Thymus (tissue), 11 donors: ENCODE measurements around the gene C10orf71. TPM values are rescaled to one million over a fixed set of nuclear protein-coding genes. Genes with fewer than 3 reads are reported as not detected.

Experiments used
- DNase-seq, 9 donors: peaks; one replicate each; pipeline ENCODE4 v3.0.0-alpha.2; 2013; ENCODE audit warnings: low spot score in 9 of 9, low read depth in 6 of 9, missing footprints in 1 of 9
- H3K27ac ChIP-seq, 2 donors: one replicate each; pipeline ENCODE4 v1.5.1; 2013; ENCODE audit warnings: control low read depth in 1 of 2, low read depth in 1 of 2, low read length in 1 of 2, mild to moderate bottlenecking in 1 of 2, moderate library complexity in 1 of 2
- H3K27me3 ChIP-seq, 2 donors: one replicate each; pipeline ENCODE4 v1.5.1; 2013; ENCODE audit warnings: low read length in 1 of 2; ENCODE audit not compliant: control insufficient read depth in 2 of 2, insufficient read depth in 1 of 2
- H3K36me3 ChIP-seq, 2 donors: one replicate each; pipeline ENCODE4 v1.5.1; 2013; ENCODE audit warnings: low read length in 1 of 2, mild to moderate bottlenecking in 1 of 2, moderate library complexity in 1 of 2; ENCODE audit not compliant: control insufficient read depth in 2 of 2, insufficient read depth in 2 of 2
- H3K4me1 ChIP-seq, 2 donors: one replicate each; pipeline ENCODE4 v1.5.1; 2013; ENCODE audit warnings: low read length in 2 of 2; ENCODE audit not compliant: control insufficient read depth in 2 of 2, insufficient read depth in 2 of 2
- H3K4me3 ChIP-seq, 2 donors: one replicate each; pipeline ENCODE4 v1.5.1; 2013; ENCODE audit warnings: low read length in 2 of 2, control low read depth in 1 of 2, mild to moderate bottlenecking in 1 of 2
- H3K9me3 ChIP-seq, 2 donors: one replicate each; pipeline ENCODE4 v1.5.1; 2013; ENCODE audit warnings: low read length in 1 of 2, mild to moderate bottlenecking in 1 of 2; ENCODE audit not compliant: control insufficient read depth in 2 of 2, insufficient read depth in 1 of 2
- whole genome bisulfite sequencing: extraction: QIAGEN DNeasy Blood & Tissue Kit; methylation state at CpG from one replicate; pipeline ENCODE4 v1.1.7; 2013; 5-methylcytosine and 5-hydroxymethylcytosine counted together
- polyA plus RNA-seq: library from polyadenylated mRNA; stranded (reverse); fragments of 200-250 nt; gene quantifications from one replicate; pipeline ENCODE4 v1.2.3, GENCODE V29; 2013
- total RNA-seq: library from RNA; stranded (reverse); fragments of 120-200 nt; gene quantifications from one replicate; pipeline ENCODE4 v1.2.4, GENCODE V29; 2013
- donor health status: healthy.

C10orf71 gene
- total and polyA plus RNA-seq, 2 donors: 0.02 to 0.05 TPM

DNA sequence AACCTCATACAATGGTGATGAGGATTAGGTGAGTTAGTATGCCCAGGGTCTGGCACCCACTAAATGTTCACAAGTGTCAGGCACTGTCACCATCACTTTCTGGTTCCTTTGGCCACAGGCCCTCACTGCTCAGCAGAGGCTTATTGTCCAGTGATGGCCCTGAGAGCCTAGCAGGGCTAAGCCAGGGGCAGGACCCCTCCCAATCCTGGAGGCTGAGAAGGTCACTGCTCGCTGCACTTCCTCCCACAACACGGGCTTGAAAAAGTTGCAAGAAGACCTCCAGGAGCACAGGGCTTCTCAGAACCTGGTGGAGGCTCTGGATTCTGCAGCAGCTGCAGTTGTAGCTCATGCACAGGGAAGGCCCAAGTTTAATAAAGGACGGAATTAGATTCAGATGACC, 48.9 kb downstream of the C10orf71 start:
- H3K27ac ChIP-seq: no peak overlapping the region
- no peaks in the 10 kb centered on the region for H3K36me3 ChIP-seq
- H3K9me3 ChIP-seq: no peaks in the 10 kb centered on the region
- H3K27me3 ChIP-seq: no peaks in the 10 kb centered on the region
- H3K4me3 ChIP-seq: no peak overlapping the region
- H3K4me1 ChIP-seq: peaks cover 0 to 10% of the 10 kb centered on the region in 2 donors
- 95% methylated on average over 3 of the region's 3 CpGs for WGBS
- no peak for DNase-seq

DNA sequence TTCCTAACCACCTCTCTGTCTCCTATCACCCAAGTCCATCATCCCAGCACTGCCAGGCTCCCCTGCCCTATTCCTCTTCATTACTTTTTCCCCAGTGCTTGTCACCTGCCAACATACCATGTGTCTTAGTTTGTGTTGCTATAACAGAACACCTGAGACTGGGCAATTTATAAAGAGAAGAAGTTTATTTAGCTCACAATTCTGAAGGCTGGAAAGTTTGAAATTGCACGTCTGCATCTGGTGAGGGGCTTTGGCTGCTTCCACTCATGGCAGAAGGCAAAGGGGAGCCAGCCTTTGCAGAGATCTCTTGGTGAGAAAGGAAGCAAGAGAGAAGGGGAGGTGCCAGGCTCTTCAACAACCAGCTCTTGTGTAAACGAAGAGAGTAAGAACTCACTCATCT, 49.6 kb downstream of the C10orf71 start:
- Histone ChIP-seq H3K4me3 (no peak overlapping the region), H3K4me1 (peaks cover 4 to 18% of the 10 kb centered on the region in 2 donors), H3K27me3 (no peaks in the 10 kb centered on the region), H3K27ac (no peak overlapping the region), H3K36me3 (no peaks in the 10 kb centered on the region), H3K9me3 (no peaks in the 10 kb centered on the region)
- no peak for DNase-seq
- 92% methylated on average over 2 of the region's 2 CpGs for WGBS

DNA sequence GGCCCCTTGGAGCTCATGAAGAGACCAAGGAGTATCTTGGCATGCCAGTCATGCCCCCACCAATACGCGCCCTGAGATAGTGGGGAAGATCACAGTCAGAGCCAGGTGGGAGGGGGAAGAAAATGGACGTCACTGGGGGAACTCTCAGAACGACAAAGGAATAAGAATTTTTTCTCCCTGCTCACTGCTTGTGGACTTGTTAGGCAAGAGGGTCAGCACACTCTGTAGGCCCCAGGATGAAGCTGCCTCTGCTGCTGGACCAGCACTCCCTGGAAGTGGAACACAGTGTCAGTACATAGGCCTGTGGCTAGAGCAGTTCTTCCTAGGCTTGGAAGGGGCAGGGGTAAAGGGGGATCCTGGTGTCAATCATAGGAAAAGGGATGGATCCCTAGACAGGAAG, 50.4 kb downstream of the C10orf71 start:
- DNase-seq: no peak
- no peaks in the 10 kb centered on the region for H3K36me3 ChIP-seq
- peaks cover 0 to 4% of the 10 kb centered on the region in 2 donors for H3K9me3 ChIP-seq
- H3K4me3 ChIP-seq: no peak overlapping the region
- no peaks in the 10 kb centered on the region for H3K27me3 ChIP-seq
- H3K4me1 ChIP-seq: peaks cover 4 to 22% of the 10 kb centered on the region in 2 donors
- WGBS: 99% methylated on average over 4 of the region's 4 CpGs
- H3K27ac ChIP-seq: no peak overlapping the region

DNA sequence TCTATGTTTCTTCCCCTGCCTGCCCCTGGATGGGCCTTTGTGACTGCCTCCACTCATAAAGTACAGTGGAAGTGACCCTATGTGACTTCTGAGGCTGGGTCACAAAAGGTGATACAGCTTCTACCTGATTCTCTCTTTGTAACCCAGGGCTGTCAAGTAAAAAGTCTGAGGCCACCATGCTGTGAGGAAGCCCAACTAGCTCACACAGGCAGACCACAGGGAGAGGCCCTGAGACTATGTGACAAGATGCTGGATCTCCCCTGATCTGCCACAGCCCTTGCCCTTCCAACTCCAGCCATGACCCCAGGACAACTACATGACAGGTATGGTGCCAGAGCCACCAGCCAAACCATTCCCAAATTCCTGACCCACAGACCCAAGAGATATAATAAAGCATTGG, 51.2 kb downstream of the C10orf71 start:
- Histone ChIP-seq H3K27me3 (no peaks in the 10 kb centered on the region), H3K27ac (no peak overlapping the region), H3K9me3 (peaks cover 0 to 4% of the 10 kb centered on the region in 2 donors), H3K36me3 (no peaks in the 10 kb centered on the region), H3K4me3 (no peak overlapping the region), H3K4me1 (peaks cover 4 to 22% of the 10 kb centered on the region in 2 donors)
- no peak for DNase-seq

DNA sequence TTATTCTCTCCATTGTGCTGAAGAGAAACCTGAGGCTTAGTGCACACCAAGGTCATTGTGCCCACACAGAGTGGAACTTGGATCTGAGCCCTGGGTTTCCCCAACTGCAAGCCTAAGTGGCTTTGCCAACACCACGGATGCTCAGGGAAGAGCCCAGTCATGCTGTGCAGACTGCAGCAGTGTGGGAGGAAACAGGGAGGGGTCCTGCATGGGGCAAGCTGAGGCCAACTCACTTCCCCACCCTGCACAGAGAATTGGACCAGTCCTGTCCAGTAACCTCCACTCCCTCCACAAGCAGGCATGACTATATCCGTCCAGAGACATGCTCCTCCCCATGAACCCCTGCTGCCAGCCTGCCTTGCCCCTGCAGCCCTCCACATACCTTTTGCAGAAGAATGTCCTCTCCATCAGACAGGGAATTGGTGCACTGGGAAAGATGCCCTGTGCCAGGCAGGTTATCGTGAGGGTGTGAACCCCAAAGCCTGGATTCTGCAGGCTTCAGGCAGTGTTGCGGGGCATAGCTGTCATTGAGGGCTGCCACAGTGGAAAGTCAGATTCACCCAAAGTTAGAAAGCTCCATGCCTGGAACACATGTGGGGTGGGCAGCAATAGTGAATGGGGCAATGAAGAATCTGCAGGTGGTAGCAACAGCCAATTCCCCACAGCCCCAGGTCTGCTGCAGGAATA, 52.0 kb downstream of the C10orf71 start:
- Histone ChIP-seq H3K4me1 (peaks cover 4 to 22% of the 10 kb centered on the region in 2 donors), H3K27me3 (no peaks in the 10 kb centered on the region), H3K9me3 (peaks cover 0 to 4% of the 10 kb centered on the region in 2 donors), H3K4me3 (no peak overlapping the region), H3K36me3 (no peaks in the 10 kb centered on the region), H3K27ac (no peak overlapping the region)
- 82% methylated on average over 4 of the region's 4 CpGs for WGBS
- no peak for DNase-seq

DNA sequence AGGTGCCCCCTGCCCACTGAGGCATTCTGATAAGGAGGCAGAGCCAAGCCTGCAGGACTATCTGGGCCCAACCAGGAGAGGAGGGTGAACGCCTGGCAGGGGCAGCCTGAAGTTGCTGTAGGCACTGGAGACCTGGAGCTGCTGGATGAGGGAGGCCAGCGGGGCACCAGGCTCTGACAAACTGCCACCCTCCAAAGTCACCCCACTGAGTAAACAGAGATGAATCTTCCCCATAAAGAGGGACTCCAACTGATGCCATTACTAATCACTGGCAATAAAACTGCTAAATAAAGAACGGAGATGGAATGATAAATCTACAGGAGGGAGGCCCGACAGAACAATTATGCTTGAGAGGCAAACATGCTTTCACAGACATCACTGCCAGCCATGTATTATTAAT, 52.7 kb downstream of the C10orf71 start:
- H3K4me3 ChIP-seq: no peak overlapping the region
- H3K36me3 ChIP-seq: no peaks in the 10 kb centered on the region
- 95% methylated on average over 4 of the region's 4 CpGs for WGBS
- H3K9me3 ChIP-seq: peaks cover 0 to 4% of the 10 kb centered on the region in 2 donors
- H3K4me1 ChIP-seq: peaks cover 4 to 22% of the 10 kb centered on the region in 2 donors
- H3K27ac ChIP-seq: no peak overlapping the region
- no peak for DNase-seq
- no peaks in the 10 kb centered on the region for H3K27me3 ChIP-seq

DNA sequence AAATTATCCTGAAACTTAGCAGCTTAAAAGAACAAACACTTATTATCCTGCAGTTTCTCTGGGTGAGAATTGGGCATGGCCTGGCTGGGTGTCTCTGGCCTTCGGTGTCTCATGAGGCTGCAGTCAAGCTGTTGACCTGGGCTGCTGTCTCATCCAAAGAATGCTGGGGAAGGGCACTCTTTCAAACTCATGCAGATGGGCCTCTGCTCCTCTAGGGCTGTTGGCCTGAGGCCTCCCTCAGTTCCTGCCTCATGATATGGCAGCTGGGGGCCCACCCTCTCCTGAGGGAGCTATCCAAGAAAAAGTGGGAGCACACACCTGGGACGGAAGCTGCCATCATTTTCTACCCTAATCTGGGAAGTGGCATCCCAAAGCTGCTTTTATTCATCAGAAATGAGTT, 53.4 kb downstream of the C10orf71 start:
- peaks cover 4 to 22% of the 10 kb centered on the region in 2 donors for H3K4me1 ChIP-seq
- H3K9me3 ChIP-seq: peaks cover 0 to 4% of the 10 kb centered on the region in 2 donors
- 90% methylated on average over 2 of the region's 2 CpGs for WGBS
- H3K4me3 ChIP-seq: no peak overlapping the region
- H3K36me3 ChIP-seq: no peaks in the 10 kb centered on the region
- no peaks in the 10 kb centered on the region for H3K27me3 ChIP-seq
- no peak for DNase-seq
- peak overlapping the region in 1 of 2 donors; percentile 55 for H3K27ac ChIP-seq

DNA sequence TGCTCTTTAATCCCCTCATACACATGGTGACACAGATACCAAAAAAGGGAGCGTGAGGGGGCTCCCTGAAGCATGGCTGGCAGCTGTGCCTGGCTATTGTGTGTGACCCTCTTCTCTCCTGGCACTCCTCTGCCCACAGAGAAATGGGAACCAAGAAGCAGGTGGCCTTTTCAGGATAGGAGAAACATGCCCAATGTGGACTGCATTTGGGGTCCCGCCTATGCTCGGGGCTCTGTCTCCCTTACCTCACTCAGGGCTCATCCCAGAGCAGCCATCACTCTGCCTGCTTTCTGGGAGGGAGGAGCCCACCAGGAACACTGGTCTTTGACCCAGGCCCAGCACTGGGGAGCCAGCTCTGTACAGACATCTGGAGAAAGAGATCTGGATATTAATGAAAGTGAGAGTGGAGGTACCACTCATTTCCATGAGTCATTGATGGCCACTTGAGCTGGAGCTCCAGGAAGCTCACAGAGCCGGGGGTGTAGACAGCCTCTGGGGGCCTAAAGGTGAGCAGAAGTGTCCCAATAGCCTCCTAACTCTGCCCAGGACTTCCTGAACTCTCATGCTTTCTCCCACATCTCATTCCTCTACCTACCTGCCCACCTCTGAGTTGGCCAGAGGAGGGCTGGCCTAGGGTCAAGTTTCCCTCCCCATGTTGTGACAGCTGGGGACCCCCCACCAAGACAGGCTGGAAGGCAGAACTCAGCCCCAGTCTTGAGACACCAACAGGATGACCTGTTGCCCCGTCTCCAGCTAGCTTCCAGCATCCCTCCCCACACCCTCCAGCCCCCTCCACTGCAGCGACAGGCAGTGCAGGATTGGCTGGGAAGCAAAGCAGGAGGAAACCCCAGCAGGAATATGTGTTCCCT, 54.3 kb downstream of the C10orf71 start:
- no peaks in the 10 kb centered on the region for H3K36me3 ChIP-seq
- H3K4me3 ChIP-seq: no peak overlapping the region
- peaks cover 4 to 22% of the 10 kb centered on the region in 2 donors for H3K4me1 ChIP-seq
- H3K9me3 ChIP-seq: peaks cover 0 to 4% of the 10 kb centered on the region in 2 donors
- no peaks in the 10 kb centered on the region for H3K27me3 ChIP-seq
- 89% methylated on average over 6 of the region's 6 CpGs for WGBS
- DNase-seq: peak in 7 of 9 donors; percentile 8 to 53 (median 26)
- H3K27ac ChIP-seq: no peak overlapping the region

DNA sequence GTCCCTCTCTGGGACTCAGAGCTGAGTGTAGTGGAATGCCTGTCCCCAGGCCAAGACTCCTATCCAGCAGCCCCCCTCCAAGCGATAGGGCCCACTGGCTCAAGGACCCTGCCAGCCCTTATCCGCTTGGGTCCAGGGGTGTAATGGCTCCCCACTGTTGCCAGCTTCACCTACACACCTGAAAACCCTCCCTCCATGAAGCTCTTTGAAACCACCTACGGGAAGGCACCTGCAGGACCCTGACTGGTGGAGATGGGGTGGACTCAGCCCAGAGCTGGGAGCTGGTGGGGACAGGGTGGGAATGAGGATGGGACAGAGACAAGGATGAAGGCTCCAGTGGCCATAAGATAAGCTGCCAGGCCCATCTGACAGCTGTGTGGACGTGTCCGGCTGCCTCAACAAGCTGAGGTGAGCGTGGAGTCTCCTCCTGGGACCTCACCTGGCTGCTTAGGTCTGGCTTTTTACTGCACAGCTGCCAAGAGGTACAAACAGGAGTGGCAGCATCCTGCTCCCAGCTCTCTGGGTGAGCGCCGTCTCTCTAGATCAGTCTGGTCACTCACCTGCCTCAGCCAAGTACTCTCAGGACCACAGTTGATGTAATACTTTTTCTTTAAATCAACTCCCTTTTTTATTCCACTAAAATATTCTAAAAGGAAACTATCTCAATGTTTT, 55.1 kb downstream of the C10orf71 start:
- no peak for DNase-seq
- Histone ChIP-seq H3K36me3 (no peaks in the 10 kb centered on the region), H3K4me1 (peaks cover 4 to 22% of the 10 kb centered on the region in 2 donors), H3K27ac (no peak overlapping the region), H3K27me3 (no peaks in the 10 kb centered on the region), H3K9me3 (peaks cover 0 to 4% of the 10 kb centered on the region in 2 donors), H3K4me3 (no peak overlapping the region)
- WGBS: 94% methylated on average over 8 of the region's 8 CpGs
